Natural killer cell (primary cell): ENCODE data around the gene PLEKHA8. TPM values are rescaled to one million over a fixed set of nuclear protein-coding genes. Genes with fewer than 3 reads are reported as not detected.

Source experiments
- ATAC-seq, 3 donors: fragments of 150-1000 bp in 2 of 3; fragments of 200-7000 bp in 1 of 3; cut with Tn5 transposase; 1 replicate in 1 of 3; 2 replicates in 2 of 3; pipeline ENCODE4 v1.10.0; 2021; ENCODE audit warnings: mild to moderate bottlenecking in 2 of 3, moderate library complexity in 2 of 3
- DNase-seq, 2 donors: peaks; one replicate each; pipeline versions ENCODE4 v3.0.0 to v3.0.0-alpha.2; 2013 to 2021; ENCODE audit warnings: mixed read lengths in 1 of 2
- H3K27ac ChIP-seq: one replicate; pipeline ENCODE4 v1.5.1; 2013; ENCODE audit warnings: mild to moderate bottlenecking, low read length
- H3K27me3 ChIP-seq: one replicate; pipeline ENCODE4 v1.6.1; 2013; ENCODE audit warnings: low read length; ENCODE audit not compliant: control insufficient read depth, insufficient read depth
- H3K36me3 ChIP-seq: one replicate; pipeline ENCODE4 v1.6.1; 2013; ENCODE audit warnings: low read length; ENCODE audit not compliant: control insufficient read depth, insufficient read depth
- H3K4me1 ChIP-seq: one replicate; pipeline ENCODE4 v1.6.1; 2013; ENCODE audit warnings: low read length; ENCODE audit not compliant: control insufficient read depth, insufficient read depth
- H3K4me3 ChIP-seq: one replicate; pipeline ENCODE4 v1.5.1; 2013; ENCODE audit warnings: low read length
- H3K9me3 ChIP-seq: one replicate; pipeline ENCODE4 v1.6.1; 2013; ENCODE audit warnings: low read length; ENCODE audit not compliant: control insufficient read depth, insufficient read depth
- H3K27ac Mint-ChIP-seq, 2 donors: one replicate each; pipeline ENCODE4 v1.8.0; 2022; ENCODE audit warnings: mild to moderate bottlenecking in 2 of 2, mixed read lengths in 2 of 2, moderate library complexity in 1 of 2
- H3K27me3 Mint-ChIP-seq, 2 donors: one replicate each; pipeline ENCODE4 v1.8.0; 2022; ENCODE audit warnings: low read depth in 2 of 2, mixed read lengths in 2 of 2
- H3K36me3 Mint-ChIP-seq: one replicate; pipeline ENCODE4 v1.8.0; 2022; ENCODE audit warnings: mixed read lengths
- H3K4me1 Mint-ChIP-seq, 2 donors: one replicate each; pipeline ENCODE4 v1.8.0; 2022; ENCODE audit warnings: mixed read lengths in 2 of 2
- H3K4me3 Mint-ChIP-seq: one replicate; pipeline ENCODE4 v1.8.0; 2022; ENCODE audit warnings: mild to moderate bottlenecking, moderate library complexity, mixed read lengths
- H3K9me3 Mint-ChIP-seq, 2 donors: one replicate each; pipeline ENCODE4 v1.8.0; 2022; ENCODE audit warnings: mixed read lengths in 2 of 2
- CTCF ChIP-seq: fragments of 200-600 bp; IDR thresholded peaks from one replicate; pipeline ENCODE4 v1.8.0; 2022; ENCODE audit warnings: antibody characterized with exemption
- WGBS: methylation state at CpG from one replicate; pipeline ENCODE4 v1.1.7; 2013; ENCODE audit warnings: missing lambda C conversion rate; ENCODE audit not compliant: insufficient coverage; 5-methylcytosine and 5-hydroxymethylcytosine counted together
- intact Hi-C: fragments of 100-400 bp; cut with micrococcal nuclease; formaldehyde crosslinking; loops from one replicate; pipeline ENCODE4 v1.14.2; 2022
- total RNA-seq, 4 donors: library from RNA; stranded (reverse); fragments of 120-200 nt in 1 of 4; gene quantifications; one replicate each; pipeline versions ENCODE4 v1.2.3 to v1.2.4, GENCODE V29; 2013 to 2022

PLEKHA8 gene
- total RNA-seq, 3 donors from 2014 or later (not counting 1 experiment from before 2014, with no cell fraction given): 8.7 to 12.8 (median 11.8) TPM

- H3K27me3 ChIP-seq: no peaks in the 10 kb centered on the region
- H3K36me3 ChIP-seq: peaks cover 9% of the 10 kb centered on the region
- H3K27me3 Mint-ChIP-seq: no peaks in the 10 kb centered on the region
- no peak overlapping the region for H3K4me3 ChIP-seq
- no peaks in the 10 kb centered on the region for H3K4me1 ChIP-seq
- H3K9me3 Mint-ChIP-seq: no peaks in the 10 kb centered on the region
- peaks cover 0 to 7% of the 10 kb centered on the region in 2 donors for H3K4me1 Mint-ChIP-seq
- no peaks in the 10 kb centered on the region for H3K36me3 Mint-ChIP-seq
- ATAC-seq (no peak), DNase-seq (no peak)
- WGBS: 85% methylated on average over 3 of the region's 3 CpGs
- no peaks in the 10 kb centered on the region for H3K9me3 ChIP-seq
- H3K27ac Mint-ChIP-seq: no peak overlapping the region
- no peak overlapping the region for H3K4me3 Mint-ChIP-seq
- intact Hi-C loops: no loop called here
- TF ChIP-seq CTCF: no peak
- H3K27ac ChIP-seq: no peak overlapping the region
These were observed 52.6 kb downstream of the PLEKHA8 start for GRCh38 chr7:30080818-30081217.

GRCh38 chr7:30082686-30083085 is 54.5 kb downstream of the PLEKHA8 start:
- Mint-ChIP-seq H3K36me3 (no peaks in the 10 kb centered on the region), H3K27ac (no peak overlapping the region), H3K4me1 (peaks cover 0 to 7% of the 10 kb centered on the region in 2 donors), H3K4me3 (no peak overlapping the region), H3K9me3 (no peaks in the 10 kb centered on the region), H3K27me3 (no peaks in the 10 kb centered on the region)
- Histone ChIP-seq H3K9me3 (no peaks in the 10 kb centered on the region), H3K4me3 (no peak overlapping the region), H3K27me3 (no peaks in the 10 kb centered on the region), H3K27ac (no peak overlapping the region), H3K4me1 (no peaks in the 10 kb centered on the region), H3K36me3 (peaks cover 9% of the 10 kb centered on the region)
- DNase-seq (no peak), ATAC-seq (no peak)
- intact Hi-C loops: no loop called here
- TF ChIP-seq CTCF: no peak
- WGBS: 90% methylated on average over 3 of the region's 3 CpGs

- ATAC-seq: no peak
- no peaks in the 10 kb centered on the region for H3K9me3 Mint-ChIP-seq
- H3K27me3 Mint-ChIP-seq: no peaks in the 10 kb centered on the region
- Histone ChIP-seq H3K9me3 (no peaks in the 10 kb centered on the region), H3K36me3 (peaks cover 9% of the 10 kb centered on the region), H3K4me3 (no peak overlapping the region), H3K27me3 (no peaks in the 10 kb centered on the region), H3K27ac (no peak overlapping the region), H3K4me1 (no peaks in the 10 kb centered on the region)
- no peak overlapping the region for H3K27ac Mint-ChIP-seq
- 71% methylated on average over 1 of the region's 1 CpG for WGBS
- no peaks in the 10 kb centered on the region for H3K36me3 Mint-ChIP-seq
- no peak for TF ChIP-seq CTCF
- H3K4me3 Mint-ChIP-seq: no peak overlapping the region
- intact Hi-C loops: no loop called here
- H3K4me1 Mint-ChIP-seq: peaks cover 0 to 7% of the 10 kb centered on the region in 2 donors
- no peak for DNase-seq
These were observed 55.1 kb downstream of the PLEKHA8 start for GRCh38 chr7:30083334-30083733.

- TF ChIP-seq CTCF: no peak
- Histone ChIP-seq H3K27ac (no peak overlapping the region), H3K4me3 (no peak overlapping the region), H3K36me3 (peaks cover 4% of the 10 kb centered on the region), H3K9me3 (no peaks in the 10 kb centered on the region), H3K4me1 (no peaks in the 10 kb centered on the region), H3K27me3 (no peaks in the 10 kb centered on the region)
- Mint-ChIP-seq H3K4me1 (peaks cover 0 to 7% of the 10 kb centered on the region in 2 donors), H3K27ac (no peak overlapping the region), H3K36me3 (no peaks in the 10 kb centered on the region), H3K4me3 (no peak overlapping the region), H3K9me3 (no peaks in the 10 kb centered on the region), H3K27me3 (no peaks in the 10 kb centered on the region)
- no peak for ATAC-seq
- intact Hi-C loops: no loop called here
- no peak for DNase-seq
- WGBS: 89% methylated on average over 1 of the region's 3 CpGs
These were observed 56.0 kb downstream of the PLEKHA8 start for GRCh38 chr7:30084212-30084611.
